ENCODE data around the gene RPS8. TPM values are rescaled to one million over a fixed set of nuclear protein-coding genes. Genes with fewer than 3 reads are reported as not detected.

The RPS8 gene
- total and polyA plus RNA-seq, 2 experiments from 2014 or later, result 534 to 2,166 TPM

DNA sequence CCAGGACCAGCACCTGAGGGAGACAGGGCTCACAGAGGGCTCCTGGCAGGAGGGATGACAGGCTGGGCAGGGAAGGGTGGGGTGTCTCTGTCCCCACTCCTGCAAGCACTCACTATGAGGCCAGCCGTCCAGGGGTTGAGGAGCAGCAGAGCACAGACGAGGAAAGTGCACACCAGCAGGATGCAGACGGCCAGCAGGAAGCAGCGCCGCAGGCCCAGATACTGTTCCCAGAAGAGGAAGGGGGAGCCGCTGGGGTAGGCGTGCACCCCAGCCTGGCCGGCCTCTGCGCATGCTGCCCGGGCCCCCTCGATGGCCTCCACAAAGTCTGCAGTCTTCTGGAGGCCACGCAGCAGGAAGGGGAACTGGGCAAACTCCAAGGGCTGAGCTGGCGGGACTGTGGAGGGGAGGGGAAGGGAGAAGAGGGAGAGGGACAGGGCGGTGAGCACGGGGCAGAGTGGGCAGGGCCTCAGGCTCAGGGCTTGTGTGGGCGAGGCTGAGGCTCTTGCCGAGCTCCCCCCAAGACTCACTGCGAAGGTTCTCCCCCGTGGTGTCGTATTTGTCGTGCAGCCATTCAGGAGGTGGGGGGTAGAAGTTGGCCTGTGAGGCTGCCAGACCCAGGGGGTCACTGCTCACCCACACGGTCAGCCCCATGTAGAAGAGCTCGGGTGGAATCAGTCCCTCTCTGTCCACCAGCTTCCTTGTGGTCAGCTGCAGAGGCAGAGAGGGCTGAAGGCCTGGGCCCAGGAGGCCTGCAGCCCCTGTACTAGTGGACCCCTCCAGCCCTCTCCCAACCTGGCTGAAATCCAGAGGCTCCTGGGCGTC, 51.2 kb downstream of the RPS8 start:
- TF ChIP-seq, protein P1, sequence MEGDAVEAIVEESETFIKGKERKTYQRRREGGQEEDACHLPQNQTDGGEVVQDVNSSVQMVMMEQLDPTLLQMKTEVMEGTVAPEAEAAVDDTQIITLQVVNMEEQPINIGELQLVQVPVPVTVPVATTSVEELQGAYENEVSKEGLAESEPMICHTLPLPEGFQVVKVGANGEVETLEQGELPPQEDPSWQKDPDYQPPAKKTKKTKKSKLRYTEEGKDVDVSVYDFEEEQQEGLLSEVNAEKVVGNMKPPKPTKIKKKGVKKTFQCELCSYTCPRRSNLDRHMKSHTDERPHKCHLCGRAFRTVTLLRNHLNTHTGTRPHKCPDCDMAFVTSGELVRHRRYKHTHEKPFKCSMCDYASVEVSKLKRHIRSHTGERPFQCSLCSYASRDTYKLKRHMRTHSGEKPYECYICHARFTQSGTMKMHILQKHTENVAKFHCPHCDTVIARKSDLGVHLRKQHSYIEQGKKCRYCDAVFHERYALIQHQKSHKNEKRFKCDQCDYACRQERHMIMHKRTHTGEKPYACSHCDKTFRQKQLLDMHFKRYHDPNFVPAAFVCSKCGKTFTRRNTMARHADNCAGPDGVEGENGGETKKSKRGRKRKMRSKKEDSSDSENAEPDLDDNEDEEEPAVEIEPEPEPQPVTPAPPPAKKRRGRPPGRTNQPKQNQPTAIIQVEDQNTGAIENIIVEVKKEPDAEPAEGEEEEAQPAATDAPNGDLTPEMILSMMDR (IDR thresholded peaks at IDR 0.05; ENCODE audit: low read depth, low read length), result no peak
- H3K9me3 ChIP-seq (ENCODE audit: low read depth), result no peaks in the 10 kb centered on the region
- no peak overlapping the region for H3K27ac ChIP-seq
- peak in 1 of 2 donors; percentile 84 for DNase-seq (ENCODE audit: low read depth in 1 of 2, low spot score in 1 of 2)
- peaks cover 7% of the 10 kb centered on the region for H3K4me1 ChIP-seq (ENCODE audit: low read depth)
- no peaks in the 10 kb centered on the region for H3K36me3 ChIP-seq
- no peaks in the 10 kb centered on the region for H3K27me3 ChIP-seq
- H3K4me3 ChIP-seq, result no peak overlapping the region

DNA sequence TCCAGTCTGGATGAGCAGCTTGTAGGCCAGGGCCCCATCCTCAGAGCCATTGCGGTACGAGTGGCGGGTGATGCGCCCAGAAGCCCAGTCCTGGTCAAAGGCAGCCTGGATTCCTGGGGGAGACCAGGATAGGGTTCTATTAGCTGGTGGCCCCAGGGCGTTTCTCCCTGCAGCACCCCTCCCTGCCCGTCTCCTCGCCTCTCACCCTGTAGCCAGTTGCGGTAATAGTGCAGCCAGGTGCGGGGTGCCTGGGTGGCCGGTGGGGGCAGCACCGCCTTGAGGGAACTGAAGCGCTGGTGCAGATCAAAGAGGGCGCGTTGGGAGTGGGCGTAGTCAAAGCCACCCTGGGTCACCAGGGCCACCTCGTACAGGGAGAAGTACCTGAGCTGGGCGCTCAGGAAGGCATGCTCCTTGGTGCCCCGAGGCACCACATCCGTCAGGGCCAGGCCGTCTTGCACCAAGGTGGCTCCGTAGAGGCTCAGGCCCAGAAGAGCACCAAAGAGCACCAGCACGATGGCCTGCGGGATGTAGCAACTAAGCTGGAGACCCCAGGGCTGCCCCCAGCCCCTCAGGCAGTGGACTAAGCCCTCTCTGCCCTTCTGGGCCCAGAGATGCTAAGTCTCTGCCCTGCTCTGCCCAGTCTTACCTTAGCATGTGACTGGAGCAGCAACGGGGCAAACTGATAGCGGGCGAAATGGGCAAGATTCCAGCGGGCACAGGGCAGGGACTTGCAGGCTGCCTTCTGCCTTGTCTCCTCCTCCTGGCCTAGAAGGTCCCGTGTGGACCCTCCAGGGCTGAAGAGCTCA, 52.1 kb downstream of the RPS8 start:
- H3K4me3 ChIP-seq, result no peak overlapping the region
- TF ChIP-seq, protein P1 (IDR thresholded peaks at IDR 0.05; ENCODE audit: low read depth, low read length), result no peak
- no peaks in the 10 kb centered on the region for H3K36me3 ChIP-seq
- peaks cover 7% of the 10 kb centered on the region for H3K4me1 ChIP-seq (ENCODE audit: low read depth)
- H3K9me3 ChIP-seq (ENCODE audit: low read depth), result no peaks in the 10 kb centered on the region
- DNase-seq (ENCODE audit: low read depth in 1 of 2, low spot score in 1 of 2), result no peak
- H3K27me3 ChIP-seq, result no peaks in the 10 kb centered on the region
- no peak overlapping the region for H3K27ac ChIP-seq

DNA sequence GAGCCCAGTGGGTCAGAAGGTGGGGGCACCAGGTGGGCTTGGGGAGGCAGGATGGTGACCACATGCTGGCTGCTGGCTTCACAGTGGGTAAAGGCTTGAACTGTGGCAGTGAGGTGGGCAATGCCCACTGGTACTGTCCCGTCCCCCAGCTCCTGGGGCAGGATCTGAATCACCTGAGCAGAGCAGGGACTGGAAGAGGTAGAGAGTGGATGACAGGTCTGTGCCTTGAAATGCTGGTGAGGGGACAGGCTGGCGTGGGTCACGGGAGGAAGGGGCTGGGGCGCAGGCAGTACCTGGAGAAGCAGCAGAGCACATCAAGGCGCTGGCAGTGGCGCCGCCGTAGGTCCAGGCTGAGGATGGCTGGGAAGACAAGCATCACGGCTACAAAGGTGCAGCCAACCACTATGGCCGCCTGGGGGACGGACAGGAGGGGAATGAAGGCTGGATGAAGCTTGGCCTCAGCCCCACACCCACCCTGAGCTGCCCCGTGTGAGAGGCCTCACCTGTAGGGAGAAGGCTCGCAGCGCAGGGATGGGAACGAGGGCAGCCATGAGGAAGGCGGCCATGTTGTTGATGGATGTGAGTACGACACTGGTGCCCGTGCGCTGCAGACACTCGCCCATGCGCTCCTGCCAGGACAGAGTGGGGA, 52.8 kb downstream of the RPS8 start:
- DNase-seq (ENCODE audit: low read depth in 1 of 2, low spot score in 1 of 2), result no peak
- H3K27ac ChIP-seq, result no peak overlapping the region
- H3K27me3 ChIP-seq, result no peaks in the 10 kb centered on the region
- H3K9me3 ChIP-seq (ENCODE audit: low read depth), result no peaks in the 10 kb centered on the region
- peaks cover 7% of the 10 kb centered on the region for H3K4me1 ChIP-seq (ENCODE audit: low read depth)
- H3K4me3 ChIP-seq, result no peak overlapping the region
- TF ChIP-seq, protein P1 (IDR thresholded peaks at IDR 0.05; ENCODE audit: low read depth, low read length), result no peak
- H3K36me3 ChIP-seq, result no peaks in the 10 kb centered on the region

Other genes starting within 250 kb of the RPS8 start
- gene TMEM53, start 101.1 kb upstream of the RPS8 start, total RNA-seq, result 15.2 and 23.6 TPM in 2 replicates
- 29.7 and 43.0 TPM in 2 replicates for gene TMEM53, start 101.1 kb upstream of the RPS8 start, polyA plus RNA-seq
- gene ARMH1, start 100.8 kb upstream of the RPS8 start, total RNA-seq, result 2.4 and 5.7 TPM in 2 replicates
- 2.8 and 9.0 TPM in 2 replicates for gene ARMH1, start 100.8 kb upstream of the RPS8 start, polyA plus RNA-seq
- not detected in 2 replicates for gene RNU5D-1, start 44.4 kb upstream of the RPS8 start, total RNA-seq
- not detected in 2 replicates for gene RNU5D-1, start 44.4 kb upstream of the RPS8 start, polyA plus RNA-seq
- 11.0 and 80.8 TPM in 2 replicates for gene KIF2C, start 35.7 kb upstream of the RPS8 start, total RNA-seq
- 10.0 and 82.5 TPM in 2 replicates for gene KIF2C, start 35.7 kb upstream of the RPS8 start, polyA plus RNA-seq
- 0.32 and 0.98 TPM in 2 replicates for gene BEST4, start 12.6 kb downstream of the RPS8 start, total RNA-seq
- gene BEST4, start 12.6 kb downstream of the RPS8 start, polyA plus RNA-seq, result 1.4 and 1.5 TPM in 2 replicates
- gene PLK3, start 24.8 kb downstream of the RPS8 start, total RNA-seq, result 6.2 and 9.5 TPM in 2 replicates
- 6.3 and 12.4 TPM in 2 replicates for gene PLK3, start 24.8 kb downstream of the RPS8 start, polyA plus RNA-seq
- 0.32 TPM in 1 of 2 replicates, not detected in the other for gene DYNLT4, start 31.8 kb downstream of the RPS8 start, total RNA-seq
- 0.43 and 0.95 TPM in 2 replicates for gene DYNLT4, start 31.8 kb downstream of the RPS8 start, polyA plus RNA-seq
- 1.3 and 3.4 TPM in 2 replicates for gene BTBD19, start 33.0 kb downstream of the RPS8 start, total RNA-seq
- 0.98 and 2.1 TPM in 2 replicates for gene BTBD19, start 33.0 kb downstream of the RPS8 start, polyA plus RNA-seq
- 0.53 and 0.66 TPM in 2 replicates for gene PTCH2, start 67.7 kb downstream of the RPS8 start, total RNA-seq
- 0.65 and 0.97 TPM in 2 replicates for gene PTCH2, start 67.7 kb downstream of the RPS8 start, polyA plus RNA-seq
- 20.7 and 22.8 TPM in 2 replicates for gene EIF2B3, start 211.1 kb downstream of the RPS8 start, total RNA-seq
- 39.7 and 62.6 TPM in 2 replicates for gene EIF2B3, start 211.1 kb downstream of the RPS8 start, polyA plus RNA-seq
- 22.5 TPM in 2 replicates for gene HECTD3, start 235.8 kb downstream of the RPS8 start, total RNA-seq
- gene HECTD3, start 235.8 kb downstream of the RPS8 start, polyA plus RNA-seq, result 22.5 and 28.1 TPM in 2 replicates
- 110 and 142 TPM in 2 replicates for gene UROD, start 236.7 kb downstream of the RPS8 start, total RNA-seq
- gene UROD, start 236.7 kb downstream of the RPS8 start, polyA plus RNA-seq, result 200 and 237 TPM in 2 replicates